ENCODE data around the gene KRTAP10-5. TPM values are rescaled to one million over a fixed set of nuclear protein-coding genes. Genes with fewer than 3 reads are reported as not detected.

Gene KRTAP10-5
- total RNA-seq, 4 donors from 2014 or later, result not detected

DNA sequence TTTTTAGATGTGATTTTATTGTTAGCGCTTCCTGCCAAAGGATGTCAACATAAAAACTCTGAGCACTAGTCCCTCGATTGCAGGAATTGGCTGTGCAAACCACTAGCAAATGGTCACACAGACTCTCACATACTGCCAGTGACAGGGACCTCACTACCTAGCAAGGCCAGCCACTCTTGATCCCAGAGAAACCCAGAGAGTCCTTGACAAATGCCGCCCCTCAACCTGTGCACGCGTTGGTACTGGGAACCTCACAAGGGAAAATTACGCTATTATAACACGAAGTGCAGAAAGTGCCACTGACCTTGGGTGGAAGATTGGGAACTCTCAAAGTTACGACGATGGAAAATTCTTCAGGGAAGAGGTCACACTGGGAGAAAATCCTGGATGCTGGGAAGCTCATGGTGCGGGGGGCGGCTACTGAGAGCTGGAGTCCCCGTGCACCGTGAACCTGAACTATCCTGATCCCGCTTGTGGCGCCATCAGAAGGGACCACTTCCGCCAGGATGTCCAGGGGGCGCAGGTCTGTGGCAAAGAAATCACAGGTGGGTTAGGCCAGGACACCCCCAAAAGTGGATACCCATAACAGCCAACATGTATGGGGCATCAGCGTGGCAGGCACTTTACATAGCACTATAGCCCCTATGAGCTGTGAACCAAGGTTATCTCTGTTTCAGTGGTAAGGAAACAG is 12.8 kb downstream of the KRTAP10-5 start:
- DNase-seq (no peak), ATAC-seq (no peak)
- H3K36me3 ChIP-seq, result no peaks in the 10 kb centered on the region
- H3K4me3 ChIP-seq, result no peak overlapping the region
- in situ Hi-C loops (cut with MboI; ENCODE audit: low sequenced_read_pairs in 4 of 4) (no loop called here), intact Hi-C loops (cut with DNase I; ENCODE audit: low total_unique reads) (no loop called here)
- no peak for TF ChIP-seq POLR2A (IDR thresholded peaks at IDR 0.05)
- TF ChIP-seq, protein P1, sequence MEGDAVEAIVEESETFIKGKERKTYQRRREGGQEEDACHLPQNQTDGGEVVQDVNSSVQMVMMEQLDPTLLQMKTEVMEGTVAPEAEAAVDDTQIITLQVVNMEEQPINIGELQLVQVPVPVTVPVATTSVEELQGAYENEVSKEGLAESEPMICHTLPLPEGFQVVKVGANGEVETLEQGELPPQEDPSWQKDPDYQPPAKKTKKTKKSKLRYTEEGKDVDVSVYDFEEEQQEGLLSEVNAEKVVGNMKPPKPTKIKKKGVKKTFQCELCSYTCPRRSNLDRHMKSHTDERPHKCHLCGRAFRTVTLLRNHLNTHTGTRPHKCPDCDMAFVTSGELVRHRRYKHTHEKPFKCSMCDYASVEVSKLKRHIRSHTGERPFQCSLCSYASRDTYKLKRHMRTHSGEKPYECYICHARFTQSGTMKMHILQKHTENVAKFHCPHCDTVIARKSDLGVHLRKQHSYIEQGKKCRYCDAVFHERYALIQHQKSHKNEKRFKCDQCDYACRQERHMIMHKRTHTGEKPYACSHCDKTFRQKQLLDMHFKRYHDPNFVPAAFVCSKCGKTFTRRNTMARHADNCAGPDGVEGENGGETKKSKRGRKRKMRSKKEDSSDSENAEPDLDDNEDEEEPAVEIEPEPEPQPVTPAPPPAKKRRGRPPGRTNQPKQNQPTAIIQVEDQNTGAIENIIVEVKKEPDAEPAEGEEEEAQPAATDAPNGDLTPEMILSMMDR (IDR thresholded peaks at IDR 0.05 in 4 of 5, conservative IDR thresholded peaks at IDR 0.05 in 1 of 5), result no peak
- no peak overlapping the region for H3K27ac ChIP-seq
- peaks cover 0 to 19% (median 0%) of the 10 kb centered on the region in 3 donors for H3K27me3 ChIP-seq
- H3K9me3 ChIP-seq, result peaks cover 0 to 7% (median 0%) of the 10 kb centered on the region in 3 donors
- H3K4me1 ChIP-seq, result no peaks in the 10 kb centered on the region

DNA sequence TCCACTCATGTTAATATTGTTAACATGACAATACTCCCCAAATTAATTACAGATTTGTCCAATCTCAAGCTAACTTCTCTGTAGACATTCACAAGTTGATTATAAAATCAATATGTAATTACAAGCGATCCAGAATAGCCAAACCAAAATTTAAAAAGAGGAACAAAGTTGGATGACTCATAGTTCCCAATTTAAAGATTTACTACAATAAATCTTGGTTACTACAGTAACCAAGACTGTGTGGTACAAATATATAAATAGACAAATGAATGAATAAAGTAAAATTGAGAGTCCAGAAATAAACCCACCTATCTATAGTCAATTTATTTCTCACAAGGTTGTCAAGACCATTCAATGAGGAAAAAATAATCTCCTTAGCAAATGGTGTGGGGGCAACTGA is 14.0 kb downstream of the KRTAP10-5 start:
- no peak for DNase-seq
- H3K4me3 ChIP-seq, result no peak overlapping the region
- intact Hi-C loops (cut with DNase I; ENCODE audit: low total_unique reads) (no loop called here), in situ Hi-C loops (cut with MboI; ENCODE audit: low sequenced_read_pairs in 4 of 4) (no loop called here)
- H3K27me3 ChIP-seq, result peaks cover 0 to 10% (median 0%) of the 10 kb centered on the region in 3 donors
- H3K27ac ChIP-seq, result no peak overlapping the region
- no peaks in the 10 kb centered on the region for H3K36me3 ChIP-seq
- ATAC-seq, result no peak
- H3K4me1 ChIP-seq, result no peaks in the 10 kb centered on the region
- TF ChIP-seq POLR2A (IDR thresholded peaks at IDR 0.05), result no peak
- TF ChIP-seq, protein P1 (IDR thresholded peaks at IDR 0.05 in 4 of 5, conservative IDR thresholded peaks at IDR 0.05 in 1 of 5), result no peak
- H3K9me3 ChIP-seq, result peaks cover 0 to 7% (median 0%) of the 10 kb centered on the region in 3 donors

DNA sequence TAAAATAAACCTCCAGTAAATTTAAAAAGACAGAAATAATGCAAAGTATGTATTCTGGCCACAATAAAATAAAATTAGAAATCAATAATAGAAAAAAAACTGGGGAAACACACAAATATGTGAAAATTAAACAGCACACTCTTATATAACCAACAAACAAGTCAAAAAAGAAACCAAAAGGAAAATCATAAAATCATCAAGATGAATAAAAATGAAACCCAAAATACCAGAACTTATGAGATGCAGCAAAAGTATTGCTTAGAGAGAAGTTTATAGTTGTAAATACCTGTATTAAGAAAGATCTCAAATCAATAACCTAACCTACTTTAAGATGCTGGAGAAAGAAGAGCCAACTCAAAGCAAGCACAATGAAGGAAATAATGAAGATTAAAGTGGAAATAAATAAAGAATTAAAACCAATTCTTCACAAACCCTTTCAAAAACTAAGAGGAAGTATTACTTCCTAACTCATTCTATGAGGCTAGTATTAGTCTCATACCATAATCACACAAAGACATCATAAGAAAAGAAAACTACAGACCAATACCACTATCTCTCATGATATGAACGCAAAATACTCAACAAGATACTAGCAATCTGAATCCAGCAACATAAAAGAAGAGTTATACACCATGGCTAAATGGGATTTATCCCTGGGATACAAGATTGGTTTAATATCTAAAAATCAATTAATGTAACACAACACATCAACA is 15.4 kb downstream of the KRTAP10-5 start:
- in situ Hi-C loops (cut with MboI; ENCODE audit: low sequenced_read_pairs in 4 of 4), result no loop called here
- Histone ChIP-seq H3K27ac (no peak overlapping the region), H3K4me1 (no peaks in the 10 kb centered on the region), H3K36me3 (no peaks in the 10 kb centered on the region), H3K4me3 (no peak overlapping the region), H3K9me3 (peaks cover 0 to 7% (median 0%) of the 10 kb centered on the region in 3 donors), H3K27me3 (peaks cover 0 to 8% (median 0%) of the 10 kb centered on the region in 3 donors)
- intact Hi-C loops (cut with DNase I; ENCODE audit: low total_unique reads), result no loop called here
- ATAC-seq (no peak), DNase-seq (no peak)
- TF ChIP-seq POLR2A (IDR thresholded peaks at IDR 0.05), result no peak
- TF ChIP-seq, protein P1 (IDR thresholded peaks at IDR 0.05 in 4 of 5, conservative IDR thresholded peaks at IDR 0.05 in 1 of 5), result no peak

DNA sequence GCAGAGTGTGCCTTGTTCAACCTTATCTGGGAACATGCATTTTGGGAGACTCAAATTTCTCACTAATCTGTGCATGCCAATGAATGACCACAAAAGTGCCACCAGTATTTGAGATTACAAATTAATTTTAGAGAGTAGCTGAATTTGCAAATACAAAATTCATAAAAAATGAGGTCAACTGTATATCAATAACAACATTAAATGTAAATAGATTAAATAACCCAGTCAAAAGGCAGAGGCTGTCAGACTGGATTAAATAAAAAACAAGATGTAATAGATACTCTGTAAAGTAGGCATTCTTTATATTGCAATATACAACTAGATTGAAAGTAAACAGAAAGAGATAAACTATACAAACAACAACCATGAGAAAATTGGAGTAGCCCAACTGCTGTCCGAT is 16.3 kb downstream of the KRTAP10-5 start:
- Histone ChIP-seq H3K36me3 (no peaks in the 10 kb centered on the region), H3K27me3 (peaks cover 0 to 8% (median 0%) of the 10 kb centered on the region in 3 donors), H3K4me3 (no peak overlapping the region), H3K27ac (no peak overlapping the region), H3K9me3 (peaks cover 0 to 7% (median 0%) of the 10 kb centered on the region in 3 donors), H3K4me1 (no peaks in the 10 kb centered on the region)
- in situ Hi-C loops (cut with MboI; ENCODE audit: low sequenced_read_pairs in 4 of 4) (no loop called here), intact Hi-C loops (cut with DNase I; ENCODE audit: low total_unique reads) (no loop called here)
- no peak for ATAC-seq
- no peak for TF ChIP-seq POLR2A (IDR thresholded peaks at IDR 0.05)
- TF ChIP-seq, protein P1 (IDR thresholded peaks at IDR 0.05 in 4 of 5, conservative IDR thresholded peaks at IDR 0.05 in 1 of 5), result no peak
- no peak for DNase-seq

Data from gastrocnemius medialis (tissue), 4 donors.